OCI-LY1 (cell line): ENCODE measurements around the gene SIX2.

Experiments
- H2AFZ ChIP-seq: fragments of 200-600 bp; sonication (generic), shearing (Covaris generic); 2 replicates; pipeline ENCODE4 v1.6.0; 2014; ENCODE audit warnings: antibody characterized with exemption, mild to moderate bottlenecking, low read length
- H3F3A ChIP-seq: fragments of 200-600 bp; sonication (generic), shearing (Covaris generic); 2 replicates; pipeline ENCODE4 v1.6.0; 2014; ENCODE audit warnings: mild to moderate bottlenecking, antibody characterized with exemption, low read length, moderate library complexity; ENCODE audit not compliant: insufficient read depth
- H3K27ac ChIP-seq: fragments of 200-600 bp; sonication (generic); 2 replicates; pipeline ENCODE4 v1.5.1; 2014; ENCODE audit warnings: low read length, mixed run types, mild to moderate bottlenecking, low read depth; ENCODE audit not compliant: poor library complexity, severe bottlenecking
- H3K27me3 ChIP-seq: fragments of 200-600 bp; sonication (generic); 2 replicates; pipeline ENCODE4 v1.6.0; 2014; ENCODE audit warnings: antibody characterized with exemption, mild to moderate bottlenecking, low read length, moderate library complexity; ENCODE audit not compliant: insufficient read depth
- H3K36me3 ChIP-seq: fragments of 200-600 bp; sonication (generic); 2 replicates; pipeline ENCODE4 v1.6.1; 2014; ENCODE audit warnings: mild to moderate bottlenecking, antibody characterized with exemption, low read length, moderate library complexity, mixed read lengths; ENCODE audit not compliant: insufficient read depth
- H3K4me1 ChIP-seq: fragments of 200-600 bp; sonication (generic); 2 replicates; pipeline ENCODE4 v1.5.1; 2014; ENCODE audit warnings: mild to moderate bottlenecking, low read length, moderate library complexity; ENCODE audit not compliant: insufficient read depth, severe bottlenecking
- H3K4me2 ChIP-seq: fragments of 200-600 bp; sonication (generic), shearing (Covaris generic); 2 replicates; pipeline ENCODE4 v1.6.1; 2014; ENCODE audit warnings: low read length
- H3K4me3 ChIP-seq: fragments of 200-600 bp; sonication (generic); 2 replicates; pipeline ENCODE4 v1.5.1; 2014; ENCODE audit warnings: low read length, low read depth, mild to moderate bottlenecking, mixed read lengths; ENCODE audit not compliant: poor library complexity, severe bottlenecking
- H3K79me2 ChIP-seq: fragments of 200-600 bp; shearing (Covaris generic); 2 replicates; pipeline ENCODE4 v1.6.1; 2016; ENCODE audit warnings: mixed run types, low read length, mixed read lengths; ENCODE audit not compliant: insufficient read depth
- H3K9ac ChIP-seq: fragments of 200-600 bp; sonication (generic), shearing (Covaris generic); 2 replicates; pipeline ENCODE4 v1.6.1; 2014; ENCODE audit warnings: mild to moderate bottlenecking, low read length, mixed read lengths
- H3K9me2 ChIP-seq: fragments of 200-600 bp; sonication (generic), shearing (Covaris generic); 2 replicates; pipeline ENCODE4 v1.6.1; 2014; ENCODE audit warnings: low read depth, mild to moderate bottlenecking, low read length, mixed read lengths
- H3K9me3 ChIP-seq: fragments of 200-600 bp; shearing (Covaris generic); 2 replicates; pipeline ENCODE4 v1.6.1; 2014; ENCODE audit warnings: low read length, mixed read lengths
- H4K20me1 ChIP-seq: fragments of 200-600 bp; sonication (generic), shearing (Covaris generic); 2 replicates; pipeline ENCODE4 v1.6.0; 2016; ENCODE audit warnings: mild to moderate bottlenecking, low read length; ENCODE audit not compliant: insufficient read depth
- CTCF ChIP-seq: fragments of 200-600 bp; sonication (generic), shearing (Covaris generic); IDR thresholded peaks from 2 replicates; pipeline ENCODE4 v1.5.1; 2017; ENCODE audit warnings: mild to moderate bottlenecking, antibody characterized with exemption, low read length, moderate library complexity, mixed read lengths
- EZH2 ChIP-seq: fragments of 200-600 bp; sonication (generic), shearing (Covaris generic); IDR thresholded peaks from 2 replicates; pipeline ENCODE4 v1.8.0; 2017; ENCODE audit warnings: borderline replicate concordance, mixed run types, mild to moderate bottlenecking, antibody characterized with exemption, low read length, moderate library complexity, mixed read lengths

SIX2 gene

GRCh38 chr2:44999540-44999939 is 9.7 kb downstream of the SIX2 start:
- Histone ChIP-seq H3K79me2 (no peaks in the 10 kb centered on the region), H3K9me2 (no peaks in the 10 kb centered on the region), H4K20me1 (no peaks in the 10 kb centered on the region), H3K4me2 (no peak overlapping the region), H3F3A (no peaks in the 10 kb centered on the region), H3K9me3 (no peaks in the 10 kb centered on the region), H2AFZ (no peak overlapping the region), H3K36me3 (no peaks in the 10 kb centered on the region), H3K27me3 (0 out of 2 replicates have a peak, but pooled peaks cover 4% of the 10 kb centered on the region), H3K4me1 (no peaks in the 10 kb centered on the region), H3K4me3 (no peak overlapping the region), H3K9ac (no peak overlapping the region), H3K27ac (no peak overlapping the region)
- no peak for TF ChIP-seq CTCF
- TF ChIP-seq EZH2, result no peak

GRCh38 chr2:44997963-44998362 is 11.3 kb downstream of the SIX2 start:
- Histone ChIP-seq H3K27ac (no peak overlapping the region), H3K4me1 (no peaks in the 10 kb centered on the region), H3K36me3 (no peaks in the 10 kb centered on the region), H2AFZ (no peak overlapping the region), H3K9me3 (no peaks in the 10 kb centered on the region), H3K4me3 (no peak overlapping the region), H3K27me3 (0 out of 2 replicates have a peak, but pooled peaks cover 4% of the 10 kb centered on the region), H3K79me2 (no peaks in the 10 kb centered on the region), H3K4me2 (no peak overlapping the region), H4K20me1 (no peaks in the 10 kb centered on the region), H3K9me2 (no peaks in the 10 kb centered on the region), H3K9ac (no peak overlapping the region), H3F3A (no peaks in the 10 kb centered on the region)
- TF ChIP-seq CTCF (no peak), EZH2 (no peak)

GRCh38 chr2:44996356-44996755 is 12.9 kb downstream of the SIX2 start:
- Histone ChIP-seq H3K4me3 (no peak overlapping the region), H3K4me2 (no peak overlapping the region), H3K27me3 (no peaks in the 10 kb centered on the region), H2AFZ (no peak overlapping the region), H3K9me3 (no peaks in the 10 kb centered on the region), H3K9me2 (no peaks in the 10 kb centered on the region), H3F3A (no peaks in the 10 kb centered on the region), H3K4me1 (no peaks in the 10 kb centered on the region), H3K27ac (no peak overlapping the region), H4K20me1 (no peaks in the 10 kb centered on the region), H3K36me3 (no peaks in the 10 kb centered on the region), H3K79me2 (no peaks in the 10 kb centered on the region), H3K9ac (no peak overlapping the region)
- TF ChIP-seq CTCF, result no peak
- no peak for TF ChIP-seq EZH2
